H9 (cell line): ENCODE results near the gene OGFR. TPM values are rescaled to one million over a fixed set of nuclear protein-coding genes. Genes with fewer than 3 reads are reported as not detected.

Experiments
- DNase-seq: peaks from one replicate; pipeline ENCODE4 v3.0.0-alpha.2; 2017
- H2AFZ ChIP-seq: one replicate; pipeline ENCODE4 v1.6.1; 2013; ENCODE audit warnings: mild to moderate bottlenecking, low read length, control low read depth, moderate library complexity
- H2AK5ac ChIP-seq: 2 replicates; pipeline ENCODE4 v1.6.1; 2013; ENCODE audit warnings: low read length, control low read depth, mixed read lengths; ENCODE audit not compliant: insufficient read length
- H2BK120ac ChIP-seq: one replicate; pipeline ENCODE4 v1.6.1; 2013; ENCODE audit warnings: low read depth, mild to moderate bottlenecking, low read length, control low read depth, inconsistent platforms; ENCODE audit not compliant: poor library complexity, severe bottlenecking
- H2BK12ac ChIP-seq: 2 replicates; pipeline ENCODE4 v1.6.1; 2013; ENCODE audit warnings: low read length, control low read depth, mixed read lengths, low read depth; ENCODE audit not compliant: insufficient read length
- H2BK15ac ChIP-seq: 2 replicates; pipeline ENCODE4 v1.6.1; 2013; ENCODE audit warnings: low read depth, low read length, control low read depth
- H2BK20ac ChIP-seq: one replicate; pipeline ENCODE4 v1.6.1; 2013; ENCODE audit warnings: low read depth, mild to moderate bottlenecking, low read length, control low read depth, inconsistent platforms; ENCODE audit not compliant: poor library complexity, severe bottlenecking
- H2BK5ac ChIP-seq: 2 replicates; pipeline ENCODE4 v1.6.1; 2013; ENCODE audit warnings: low read length, control low read depth, mixed read lengths; ENCODE audit not compliant: insufficient read length
- H3K14ac ChIP-seq: 2 replicates; pipeline ENCODE4 v1.6.1; 2013; ENCODE audit warnings: low read length, control low read depth; ENCODE audit not compliant: insufficient read depth
- H3K18ac ChIP-seq: 2 replicates; pipeline ENCODE4 v1.6.1; 2013; ENCODE audit warnings: low read depth, mild to moderate bottlenecking, mixed read lengths, low read length, control low read depth; ENCODE audit not compliant: insufficient read length
- H3K23ac ChIP-seq: 2 replicates; pipeline ENCODE4 v1.6.1; 2013; ENCODE audit warnings: low read length, control low read depth, mixed read lengths, low read depth; ENCODE audit not compliant: insufficient read length
- H3K23me2 ChIP-seq: 2 replicates; pipeline ENCODE4 v1.6.1; 2013; ENCODE audit warnings: low read depth, mild to moderate bottlenecking, mixed read lengths, low read length, control low read depth; ENCODE audit not compliant: insufficient read length, poor library complexity, severe bottlenecking
- H3K27ac ChIP-seq: 2 replicates; pipeline ENCODE4 v1.5.1; 2013; ENCODE audit warnings: low read length, control low read depth, mixed read lengths, low read depth; ENCODE audit not compliant: insufficient read length
- H3K27me3 ChIP-seq: 2 replicates; pipeline ENCODE4 v1.6.1; 2013; ENCODE audit warnings: low read length, control low read depth, inconsistent platforms; ENCODE audit not compliant: insufficient read depth
- H3K4ac ChIP-seq: 2 replicates; pipeline ENCODE4 v1.6.1; 2013; ENCODE audit warnings: low read depth, mild to moderate bottlenecking, control low read depth, inconsistent platforms, low read length, moderate library complexity
- H3K4me1 ChIP-seq: 2 replicates; pipeline ENCODE4 v1.6.1; 2013; ENCODE audit warnings: low read length, control low read depth, inconsistent platforms; ENCODE audit not compliant: insufficient read depth
- H3K4me2 ChIP-seq: 2 replicates; pipeline ENCODE4 v1.6.1; 2013; ENCODE audit warnings: low read length, control low read depth, mixed read lengths; ENCODE audit not compliant: insufficient read length, insufficient read depth
- H3K56ac ChIP-seq: 2 replicates; pipeline ENCODE4 v1.6.1; 2013; ENCODE audit warnings: low read depth, mild to moderate bottlenecking, mixed read lengths, low read length, control low read depth; ENCODE audit not compliant: insufficient read length
- H3K79me1 ChIP-seq: 2 replicates; pipeline ENCODE4 v1.6.1; 2013; ENCODE audit warnings: low read depth, mild to moderate bottlenecking, moderate library complexity, low read length, control low read depth, inconsistent platforms; ENCODE audit not compliant: insufficient read depth, poor library complexity, severe bottlenecking
- H3K79me2 ChIP-seq: 2 replicates; pipeline ENCODE4 v1.6.1; 2013; ENCODE audit warnings: low read length, control low read depth, inconsistent platforms; ENCODE audit not compliant: insufficient read depth
- H3K9ac ChIP-seq: 2 replicates; pipeline ENCODE4 v1.6.1; 2013; ENCODE audit warnings: low read length, control low read depth, mixed read lengths; ENCODE audit not compliant: insufficient read length; ENCODE audit errors: extremely low read depth
- H3K9me3 ChIP-seq: one replicate; pipeline ENCODE4 v1.6.1; 2013; ENCODE audit warnings: low read depth, low read length, inconsistent platforms; ENCODE audit not compliant: control insufficient read depth
- H3T11ph ChIP-seq: one replicate; pipeline ENCODE4 v1.6.1; 2013; ENCODE audit warnings: mild to moderate bottlenecking, low read length, control low read depth, inconsistent platforms
- H4K20me1 ChIP-seq: one replicate; pipeline ENCODE4 v1.6.1; 2013; ENCODE audit not compliant: control insufficient read depth, insufficient read length, insufficient read depth
- H4K5ac ChIP-seq: 2 replicates; pipeline ENCODE4 v1.6.1; 2013; ENCODE audit warnings: low read depth, mild to moderate bottlenecking, mixed read lengths, low read length, control low read depth; ENCODE audit not compliant: insufficient read length
- H4K8ac ChIP-seq: replicated peaks from 2 replicates; pipeline ENCODE4 v1.6.1; 2013; ENCODE audit warnings: low read length, control low read depth, mixed read lengths, low read depth; ENCODE audit not compliant: insufficient read length
- H4K91ac ChIP-seq: 2 replicates; pipeline ENCODE4 v1.6.1; 2013; ENCODE audit warnings: low read depth, mild to moderate bottlenecking, moderate library complexity, mixed read lengths, low read length, control low read depth; ENCODE audit not compliant: insufficient read length
- H3K27ac Mint-ChIP-seq, 3 experiments: 2 replicates in 2 of 3; 3 replicates in 1 of 3; pipeline ENCODE4 v1.8.0; 2020 to 2021; ENCODE audit warnings: mixed read lengths in 3 of 3, mild to moderate bottlenecking in 1 of 3, moderate library complexity in 1 of 3
- H3K27me3 Mint-ChIP-seq: 2 replicates; pipeline ENCODE4 v1.8.0; 2021; ENCODE audit warnings: low read depth, mild to moderate bottlenecking, moderate library complexity, mixed read lengths
- H3K36me3 Mint-ChIP-seq, 3 experiments: 2 replicates in 2 of 3; 3 replicates in 1 of 3; pipeline ENCODE4 v1.8.0; 2020 to 2021; ENCODE audit warnings: low read depth in 3 of 3, mixed read lengths in 3 of 3; ENCODE audit not compliant: insufficient read depth in 1 of 3
- H3K4me1 Mint-ChIP-seq, 2 experiments: 2 replicates each; pipeline ENCODE4 v1.8.0; 2020; ENCODE audit warnings: mixed read lengths in 2 of 2
- H3K4me3 Mint-ChIP-seq, 2 experiments: 2 replicates in 1 of 2; 3 replicates in 1 of 2; pipeline ENCODE4 v1.8.0; 2020 to 2021; ENCODE audit warnings: mild to moderate bottlenecking in 2 of 2, mixed read lengths in 2 of 2, moderate library complexity in 1 of 2
- H3K9me3 Mint-ChIP-seq, 2 experiments: 2 replicates in 1 of 2; 3 replicates in 1 of 2; pipeline ENCODE4 v1.8.0; 2020; ENCODE audit warnings: mild to moderate bottlenecking in 2 of 2, mixed read lengths in 2 of 2, moderate library complexity in 1 of 2
- CTCF ChIP-seq: fragments of 200-600 bp; sonication (generic); conservative IDR thresholded peaks from 3 replicates; pipeline ENCODE4 v1.8.0; 2021; ENCODE audit warnings: antibody characterized with exemption, mild to moderate bottlenecking
- WGBS: extraction: QIAGEN DNeasy Blood & Tissue Kit; methylation state at CpG from one replicate; pipeline ENCODE4 v1.1.7; 2013; ENCODE audit warnings: missing lambda C conversion rate, low lambda C conversion rate, mixed read lengths; ENCODE audit not compliant: insufficient read length; ENCODE audit errors: extremely low coverage; 5-methylcytosine and 5-hydroxymethylcytosine counted together
- total RNA-seq: library from RNA; stranded (reverse); gene quantifications from 2 replicates; pipeline ENCODE4 v1.2.1, GENCODE V29; 2021

OGFR gene
- total RNA-seq, 1 experiment from 2014 or later = 33.1 TPM

DNA sequence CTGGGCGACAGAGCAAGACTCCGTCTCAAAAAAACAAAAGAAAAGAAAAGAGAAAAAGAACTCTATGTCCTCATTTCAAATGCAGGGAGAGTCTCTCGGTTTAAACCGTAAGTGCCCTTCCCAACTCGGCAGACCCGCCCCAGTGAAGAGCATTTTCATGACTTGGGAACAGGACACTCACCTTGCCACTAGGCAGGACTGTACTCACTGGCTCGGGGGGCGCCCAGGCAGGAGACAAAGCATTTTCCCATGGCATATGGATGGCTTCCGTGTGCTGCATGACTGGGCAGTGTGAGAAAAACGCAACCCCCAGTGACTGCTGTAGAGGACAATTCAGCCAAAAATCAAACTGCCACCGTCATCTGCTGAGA is 32.0 kb upstream of the OGFR start:
- H3K27ac ChIP-seq = no peak overlapping the region
- H2AK5ac ChIP-seq = no peak overlapping the region
- TF ChIP-seq CTCF = no peak
- no peaks in the 10 kb centered on the region for H4K20me1 ChIP-seq
- no CpG with 5 or more reads among the region's 11 CpGs for WGBS
- H3K4me1 Mint-ChIP-seq = peaks cover 4 to 23% of the 10 kb centered on the region in 2 experiments; a peak in 3 of 4 replicates
- no peak overlapping the region for H2BK5ac ChIP-seq
- H2BK12ac ChIP-seq = no peak overlapping the region
- H3K27ac Mint-ChIP-seq = peak overlapping the region in 1 of 3 experiments; percentile 53; a peak in 1 of 7 replicates
- H2AFZ ChIP-seq = no peak overlapping the region
- no peaks in the 10 kb centered on the region for H3K23me2 ChIP-seq
- H3K14ac ChIP-seq = no peak overlapping the region
- no peak overlapping the region for H4K8ac ChIP-seq
- H2BK120ac ChIP-seq = no peak overlapping the region
- no peaks in the 10 kb centered on the region for H3K27me3 ChIP-seq
- no peak for DNase-seq
- H3K56ac ChIP-seq = no peak overlapping the region
- H3K4me3 Mint-ChIP-seq = no peak overlapping the region
- no peak overlapping the region for H3T11ph ChIP-seq
- no peak overlapping the region for H2BK15ac ChIP-seq
- H4K5ac ChIP-seq = no peak overlapping the region
- H2BK20ac ChIP-seq = no peak overlapping the region
- no peaks in the 10 kb centered on the region for H3K79me2 ChIP-seq
- peaks cover 3% of the 10 kb centered on the region; the same call in 1 of the 2 replicates for H3K4me1 ChIP-seq
- H3K79me1 ChIP-seq = no peaks in the 10 kb centered on the region
- no peak overlapping the region for H4K91ac ChIP-seq
- H3K4me2 ChIP-seq = no peak overlapping the region
- H3K36me3 Mint-ChIP-seq = no peaks in the 10 kb centered on the region; a peak in 1 of 7 replicates
- H3K23ac ChIP-seq = no peak overlapping the region
- no peak overlapping the region for H3K9ac ChIP-seq
- H3K9me3 Mint-ChIP-seq = no peaks in the 10 kb centered on the region; a peak in 2 of 5 replicates
- no peak overlapping the region for H3K18ac ChIP-seq
- no peaks in the 10 kb centered on the region for H3K9me3 ChIP-seq
- no peak overlapping the region for H3K4ac ChIP-seq
- peaks cover 10% of the 10 kb centered on the region for H3K27me3 Mint-ChIP-seq
